Activated CD4-positive, alpha-beta memory T cell treated with anti-CD3 and anti-CD28 coated beads, Interleukin-2, amount 10 ng/mL, durations not matched to agents 7 days and 5 days (primary cell): Measurements from ENCODE around the gene MT1M. TPM values are rescaled to one million over a fixed set of nuclear protein-coding genes. Genes with fewer than 3 reads are reported as not detected.

Source experiments
- CTCF ChIA-PET: fragments of 350-600 bp; sonication (Branson Sonifier 250); formaldehyde crosslinking; loops from one replicate; lab custom pipeline; 2021; ENCODE audit warnings: antibody characterized with exemption, inconsistent platforms; lab: Charles Lee
- POLR2A ChIA-PET: fragments of 350-600 bp; sonication (Branson Sonifier 250); formaldehyde crosslinking; loops from one replicate; lab custom pipeline; 2021; ENCODE audit warnings: antibody characterized with exemption; lab: Charles Lee
- DNase-seq: peaks from one replicate; pipeline ENCODE4 v3.0.0-alpha.2; 2020
- H3K27ac Mint-ChIP-seq: one replicate; pipeline ENCODE4 v1.8.0; 2021; ENCODE audit warnings: mild to moderate bottlenecking, mixed read lengths
- H3K27me3 Mint-ChIP-seq: one replicate; pipeline ENCODE4 v1.8.0; 2021; ENCODE audit warnings: mixed read lengths
- H3K36me3 Mint-ChIP-seq: one replicate; pipeline ENCODE4 v1.8.0; 2021; ENCODE audit warnings: low read depth, mixed read lengths
- H3K4me1 Mint-ChIP-seq: one replicate; pipeline ENCODE4 v1.8.0; 2021; ENCODE audit warnings: mixed read lengths
- H3K4me3 Mint-ChIP-seq: one replicate; pipeline ENCODE4 v1.8.0; 2021; ENCODE audit warnings: mild to moderate bottlenecking, mixed read lengths
- H3K9me3 Mint-ChIP-seq: one replicate; pipeline ENCODE4 v1.8.0; 2021; ENCODE audit warnings: mixed read lengths
- total RNA-seq, 2 experiments: library from RNA; stranded (reverse); gene quantifications; one replicate each; pipeline ENCODE4 v1.2.3, GENCODE V29; 2021

MT1M gene
- total RNA-seq, 2 experiments from 2014 or later, result not detected

DNA sequence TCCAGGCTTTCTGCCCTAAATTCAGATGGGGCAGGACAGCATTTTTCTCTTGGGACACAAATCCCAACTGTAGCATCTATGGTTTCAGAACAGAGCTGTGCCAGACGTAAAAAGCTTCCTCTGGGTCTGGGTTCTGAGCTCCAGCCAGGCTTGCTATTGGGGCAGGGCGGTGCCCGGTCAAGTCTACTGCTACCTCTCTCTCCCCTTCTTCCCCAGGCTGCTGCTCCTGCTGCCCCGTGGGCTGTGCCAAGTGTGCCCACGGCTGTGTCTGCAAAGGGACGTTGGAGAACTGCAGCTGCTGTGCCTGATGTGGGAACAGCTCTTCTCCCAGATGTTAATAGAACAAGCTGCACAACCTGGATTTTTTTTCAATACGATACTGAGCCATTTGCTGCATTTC lies 1.1 kb downstream of the MT1M start:
- no peak for DNase-seq
- POLR2A ChIA-PET, result interaction anchor here (1.2 kb wide), 1 partner anchor 49 kb away, joined by 5 read pairs; the partner anchor contains the start of gene MT1X
- CTCF ChIA-PET, result interaction anchor here (1.0 kb wide), 1 partner anchor 10 kb away, joined by 3 read pairs; no protein-coding TSS in a partner anchor
- peaks cover 83% of the 10 kb centered on the region for H3K27me3 Mint-ChIP-seq
- no peaks in the 10 kb centered on the region for H3K9me3 Mint-ChIP-seq
- H3K4me1 Mint-ChIP-seq, result peaks cover 35% of the 10 kb centered on the region
- no peaks in the 10 kb centered on the region for H3K36me3 Mint-ChIP-seq
- H3K4me3 Mint-ChIP-seq, result no peak overlapping the region
- H3K27ac Mint-ChIP-seq, result no peak overlapping the region

DNA sequence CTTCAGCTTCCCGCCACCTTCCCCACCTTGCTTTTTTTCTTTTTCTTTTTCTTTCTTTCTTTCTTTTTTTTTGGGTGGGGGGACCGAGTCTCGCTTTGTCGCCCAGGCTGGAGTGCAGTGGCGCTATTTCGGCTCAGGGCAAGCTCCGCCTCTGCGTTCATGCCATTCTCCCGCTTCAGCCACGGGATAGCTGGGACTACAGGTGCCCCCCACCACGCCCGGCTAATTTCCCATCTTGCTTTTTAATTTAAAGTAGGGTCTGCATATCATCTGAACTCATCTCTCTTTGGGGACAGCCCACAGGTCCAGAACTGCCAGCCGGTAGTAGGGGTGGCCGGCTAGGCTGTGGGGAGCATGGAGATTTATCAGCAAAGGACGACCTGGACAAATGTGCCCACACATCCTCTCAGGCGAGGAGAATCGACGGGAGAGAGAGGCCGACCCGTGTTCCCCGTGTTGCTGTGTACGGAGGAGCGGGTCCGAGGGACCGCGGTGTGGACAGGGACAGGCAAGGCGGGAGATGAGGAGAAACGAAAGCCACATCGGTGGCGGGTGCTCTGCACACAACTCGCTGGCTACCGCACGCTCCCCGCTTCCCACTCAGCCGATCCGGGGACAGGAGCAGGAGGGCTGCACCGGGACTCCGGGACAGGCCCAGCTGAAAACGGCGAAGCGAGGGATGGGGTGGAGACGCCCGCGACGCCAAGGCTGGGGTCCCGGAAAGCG lies 2.4 kb downstream of the MT1M start:
- H3K27ac Mint-ChIP-seq, result no peak overlapping the region
- DNase-seq, result no peak
- peaks cover 91% of the 10 kb centered on the region for H3K27me3 Mint-ChIP-seq
- CTCF ChIA-PET, result interaction anchor here (1.1 kb wide), 1 partner anchor 10 kb away, joined by 3 read pairs; the partner anchor contains the start of gene MT1E
- H3K36me3 Mint-ChIP-seq, result no peaks in the 10 kb centered on the region
- POLR2A ChIA-PET, result interaction anchor here (1.2 kb wide), 1 partner anchor 10 kb away, joined by 6 read pairs; the partner anchor contains the start of gene MT1E
- no peaks in the 10 kb centered on the region for H3K9me3 Mint-ChIP-seq
- H3K4me1 Mint-ChIP-seq, result peaks cover 37% of the 10 kb centered on the region
- H3K4me3 Mint-ChIP-seq, result peak overlapping the region; percentile 34

DNA sequence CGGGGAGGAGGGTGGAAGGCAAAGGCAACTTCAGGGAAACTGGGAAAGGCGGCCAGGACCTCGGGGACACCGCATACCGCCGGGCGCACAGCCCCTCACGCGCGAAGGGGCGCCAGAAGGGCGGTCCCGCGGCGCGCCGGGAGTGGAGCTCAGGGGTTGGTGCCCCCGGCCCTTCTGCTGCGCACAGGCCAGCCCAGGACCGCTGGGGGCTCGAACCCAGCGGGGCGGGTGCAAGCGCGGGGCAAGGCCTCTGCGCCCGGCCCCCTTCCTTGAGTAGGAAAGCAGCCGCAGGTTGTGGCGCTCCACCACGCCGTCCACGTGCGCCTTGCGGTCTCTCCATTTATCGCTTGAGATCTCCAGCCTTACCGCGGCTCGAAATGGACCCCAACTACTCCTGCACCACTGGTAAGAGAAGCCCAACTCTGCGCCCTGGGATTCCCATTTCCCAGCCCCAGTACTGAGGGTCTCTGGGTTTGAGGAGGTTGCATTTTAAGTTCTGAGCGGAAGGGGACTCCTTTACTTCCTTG lies 3.0 kb downstream of the MT1M start:
- POLR2A ChIA-PET, result no interaction called here
- no peaks in the 10 kb centered on the region for H3K9me3 Mint-ChIP-seq
- H3K4me3 Mint-ChIP-seq, result no peak overlapping the region
- H3K27me3 Mint-ChIP-seq, result peaks cover 90% of the 10 kb centered on the region
- H3K36me3 Mint-ChIP-seq, result no peaks in the 10 kb centered on the region
- CTCF ChIA-PET, result interaction anchor here (1.1 kb wide), 1 partner anchor 10 kb away, joined by 3 read pairs; the partner anchor contains the start of gene MT1E
- H3K27ac Mint-ChIP-seq, result no peak overlapping the region
- no peak for DNase-seq
- H3K4me1 Mint-ChIP-seq, result peaks cover 37% of the 10 kb centered on the region

DNA sequence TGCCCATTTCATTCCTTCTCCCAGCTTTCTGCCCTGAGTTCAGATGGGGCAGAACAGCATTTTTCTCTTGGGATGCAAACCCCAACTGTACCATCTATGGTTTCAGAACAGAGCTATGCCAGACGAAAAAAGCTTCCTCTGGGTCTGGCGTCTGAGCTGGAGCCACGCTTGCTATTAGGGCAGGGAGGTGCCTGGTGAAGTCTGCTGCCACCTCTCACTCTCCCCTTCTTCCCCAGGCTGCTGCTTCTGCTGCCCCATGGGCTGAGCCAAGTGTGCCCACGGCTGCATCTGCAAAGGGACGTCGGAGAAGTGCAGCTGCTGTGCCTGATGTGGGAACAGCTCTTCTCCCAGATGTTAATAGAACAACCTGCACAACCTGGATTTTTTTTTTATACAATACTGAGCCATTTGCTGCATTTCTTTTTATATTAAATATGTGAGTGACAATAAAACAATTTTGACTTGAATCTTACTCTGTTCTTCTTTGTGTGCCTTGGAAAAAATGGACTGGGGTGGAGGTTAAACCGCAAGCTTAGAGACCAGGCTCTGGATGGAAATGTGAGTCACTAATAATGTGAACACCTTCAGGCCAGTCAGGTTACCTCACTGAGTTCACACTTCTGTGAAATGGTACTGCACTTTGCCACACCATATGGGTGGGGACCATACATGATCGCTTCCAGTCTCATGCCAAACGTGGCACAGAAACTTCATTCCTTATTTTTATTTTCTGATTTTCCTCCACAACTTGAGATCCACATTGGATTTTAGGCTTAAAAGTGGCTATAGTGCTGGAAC lies 4.4 kb downstream of the MT1M start:
- Mint-ChIP-seq H3K27ac (no peak overlapping the region), H3K4me3 (no peak overlapping the region), H3K4me1 (peaks cover 35% of the 10 kb centered on the region), H3K9me3 (no peaks in the 10 kb centered on the region), H3K27me3 (peaks cover 86% of the 10 kb centered on the region), H3K36me3 (no peaks in the 10 kb centered on the region)
- ChIA-PET CTCF (interaction anchor here (1.3 kb wide), 1 partner anchor 65 kb away, joined by 4 read pairs; no protein-coding TSS in a partner anchor), POLR2A (interaction anchor here (0.6 to 2.4 kb wide), 3 partner anchors 12 to 46 kb away, joined by 3 to 9 read pairs (median 3); partner anchors contain the start of genes MT1E and MT1X)
- DNase-seq, result no peak

DNA sequence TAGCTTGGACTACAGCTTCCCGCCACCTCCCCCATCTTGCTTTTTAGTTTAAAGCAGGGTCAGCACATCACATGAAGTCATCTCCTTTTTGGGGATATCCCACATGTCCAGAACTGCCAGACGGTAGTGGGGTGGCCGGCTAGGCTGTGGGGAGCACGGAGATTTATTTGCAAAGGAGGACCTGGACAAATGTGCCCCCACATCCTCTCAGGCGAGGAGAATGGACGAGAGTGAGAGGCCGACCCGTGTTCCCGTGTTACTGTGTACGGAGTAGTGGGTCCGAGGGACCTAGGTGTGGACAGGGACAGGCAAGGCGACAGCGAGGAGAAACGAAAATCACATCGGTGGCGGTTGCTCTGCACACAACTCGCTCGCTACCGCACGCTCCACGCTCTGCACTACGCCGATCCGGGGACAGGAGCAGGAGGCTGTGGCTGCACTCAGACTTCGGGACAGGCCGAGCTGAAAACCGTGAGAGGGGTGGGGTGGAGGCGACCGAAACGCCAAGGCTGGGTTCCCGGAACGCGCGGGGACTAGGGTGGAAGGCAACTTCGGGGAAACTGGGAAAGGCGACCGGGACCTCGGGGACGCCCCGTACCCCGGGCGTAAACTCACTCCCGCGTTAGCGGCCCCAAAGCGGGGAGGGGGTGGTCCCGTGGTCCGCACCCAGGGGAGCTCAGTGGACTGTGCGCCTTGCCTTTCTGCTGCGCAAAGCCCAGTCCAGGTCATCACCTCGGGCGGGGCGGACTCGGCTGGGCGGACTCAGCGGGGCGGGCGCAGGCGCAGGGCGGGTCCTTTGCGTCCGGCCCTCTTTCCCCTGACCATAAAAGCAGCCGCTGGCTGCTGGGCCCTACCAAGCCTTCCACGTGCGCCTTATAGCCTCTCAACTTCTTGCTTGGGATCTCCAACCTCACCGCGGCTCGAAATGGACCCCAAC lies 5.6 kb downstream of the MT1M start, which contains the start of gene MT1A:
MT1A (plus strand) TSS at position 853 of the 937 bp plus-strand sequence; CDS start at position 926, 73 bp downstream.
- CTCF ChIA-PET, result interaction anchor here (0.9 to 1.3 kb wide), 2 partner anchors 12 to 64 kb away, joined by 3 to 4 read pairs; partner anchors contain the start of gene MT1E
- H3K4me1 Mint-ChIP-seq, result peaks cover 37% of the 10 kb centered on the region
- POLR2A ChIA-PET, result interaction anchor here (0.6 to 2.4 kb wide), 2 partner anchors 11 to 13 kb away, joined by 3 to 9 read pairs; partner anchors contain the start of gene MT1E
- peaks cover 86% of the 10 kb centered on the region for H3K27me3 Mint-ChIP-seq
- no peak within 1 kb of the TSS for H3K27ac Mint-ChIP-seq
- H3K4me3 Mint-ChIP-seq, result peak within 1 kb of the TSS; percentile 50
- H3K9me3 Mint-ChIP-seq, result no peaks in the 10 kb centered on the region
- DNase-seq, result no peak
- no peaks in the 10 kb centered on the region for H3K36me3 Mint-ChIP-seq

DNA sequence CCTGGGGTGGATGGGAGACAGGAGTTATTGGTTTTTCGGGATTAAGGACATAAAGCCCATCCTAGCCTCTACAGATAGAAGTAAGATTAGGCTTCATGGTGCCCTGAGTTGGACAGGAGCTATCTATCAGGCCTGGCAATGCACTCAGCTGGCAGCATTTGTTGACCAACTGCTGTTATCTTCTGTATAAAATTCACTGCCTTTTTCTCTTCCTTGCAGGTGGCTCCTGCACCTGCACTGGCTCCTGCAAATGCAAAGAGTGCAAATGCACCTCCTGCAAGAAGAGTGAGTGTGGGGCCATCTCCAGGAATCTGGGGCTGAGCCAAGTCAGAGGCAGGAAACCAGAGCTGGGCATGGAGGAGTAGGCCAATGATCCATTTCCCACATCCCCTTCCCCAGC lies 6.6 kb downstream of the MT1M start:
- peaks cover 47% of the 10 kb centered on the region for H3K4me1 Mint-ChIP-seq

DNA sequence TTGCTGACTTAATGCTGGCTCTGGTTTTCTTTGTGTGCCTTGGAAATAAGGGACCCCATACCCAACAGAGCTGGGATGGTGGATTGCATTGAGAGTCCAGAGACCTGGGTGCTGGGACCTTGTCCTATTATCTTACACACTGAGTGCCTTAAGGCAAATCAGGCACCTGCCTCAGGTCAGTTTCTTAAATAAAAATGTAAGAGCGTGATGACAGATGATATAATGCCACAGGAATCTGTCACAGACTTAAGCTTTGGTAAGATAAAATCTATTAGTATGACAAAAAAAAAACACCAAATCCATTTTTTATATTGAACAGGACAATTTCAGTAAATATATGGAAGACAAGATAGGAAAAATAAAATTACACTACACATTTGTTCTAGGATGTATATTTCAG lies 7.6 kb downstream of the MT1M start:
- ChIA-PET CTCF (no interaction called here), POLR2A (interaction anchor here (0.5 to 1.2 kb wide), 2 partner anchors 292 to 1645 kb away, joined by 3 read pairs; partner anchors contain the start of gene HERPUD1)
- Mint-ChIP-seq H3K27me3 (peaks cover 76% of the 10 kb centered on the region), H3K4me3 (no peak overlapping the region), H3K27ac (no peak overlapping the region), H3K4me1 (peaks cover 45% of the 10 kb centered on the region), H3K9me3 (no peaks in the 10 kb centered on the region), H3K36me3 (no peaks in the 10 kb centered on the region)
- no peak for DNase-seq

More for the DNA sequence above, 6.6 kb downstream of the MT1M start:
- ChIA-PET POLR2A (no interaction called here), CTCF (no interaction called here)
- no peak overlapping the region for H3K27ac Mint-ChIP-seq
- DNase-seq, result no peak
- H3K4me3 Mint-ChIP-seq, result no peak overlapping the region
- H3K36me3 Mint-ChIP-seq, result no peaks in the 10 kb centered on the region
- no peaks in the 10 kb centered on the region for H3K9me3 Mint-ChIP-seq
- peaks cover 81% of the 10 kb centered on the region for H3K27me3 Mint-ChIP-seq

DNA sequence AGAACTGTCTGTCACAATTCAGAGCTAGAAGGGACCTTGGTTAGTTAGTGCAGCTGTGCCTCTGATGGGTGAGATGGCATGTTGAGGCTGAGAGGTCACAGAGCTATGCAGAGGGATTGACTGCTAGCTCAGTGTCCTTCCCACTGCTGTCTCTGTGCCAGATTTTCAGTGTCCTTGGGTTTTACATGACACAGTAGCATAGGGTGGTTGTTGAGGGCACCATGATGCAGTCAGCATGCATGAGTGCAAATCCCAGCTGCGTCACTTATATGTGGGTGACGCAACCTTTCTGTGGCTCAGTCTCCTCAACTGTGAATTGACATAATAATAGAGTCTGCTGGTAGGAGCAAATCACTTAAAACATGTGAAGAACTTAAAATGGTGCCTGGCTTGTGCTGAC lies 8.7 kb downstream of the MT1M start:
- Mint-ChIP-seq H3K27me3 (peaks cover 75% of the 10 kb centered on the region), H3K4me3 (no peak overlapping the region), H3K36me3 (no peaks in the 10 kb centered on the region), H3K27ac (no peak overlapping the region), H3K9me3 (no peaks in the 10 kb centered on the region), H3K4me1 (peaks cover 38% of the 10 kb centered on the region)
- POLR2A ChIA-PET, result interaction anchor here (0.9 to 1.2 kb wide), 2 partner anchors 20 to 290 kb away, joined by 3 read pairs; partner anchors contain the start of gene HERPUD1
- no peak for DNase-seq
- CTCF ChIA-PET, result interaction anchor here (4.0 kb wide), 1 partner anchor 61 kb away, joined by 32 read pairs; no protein-coding TSS in a partner anchor

DNA sequence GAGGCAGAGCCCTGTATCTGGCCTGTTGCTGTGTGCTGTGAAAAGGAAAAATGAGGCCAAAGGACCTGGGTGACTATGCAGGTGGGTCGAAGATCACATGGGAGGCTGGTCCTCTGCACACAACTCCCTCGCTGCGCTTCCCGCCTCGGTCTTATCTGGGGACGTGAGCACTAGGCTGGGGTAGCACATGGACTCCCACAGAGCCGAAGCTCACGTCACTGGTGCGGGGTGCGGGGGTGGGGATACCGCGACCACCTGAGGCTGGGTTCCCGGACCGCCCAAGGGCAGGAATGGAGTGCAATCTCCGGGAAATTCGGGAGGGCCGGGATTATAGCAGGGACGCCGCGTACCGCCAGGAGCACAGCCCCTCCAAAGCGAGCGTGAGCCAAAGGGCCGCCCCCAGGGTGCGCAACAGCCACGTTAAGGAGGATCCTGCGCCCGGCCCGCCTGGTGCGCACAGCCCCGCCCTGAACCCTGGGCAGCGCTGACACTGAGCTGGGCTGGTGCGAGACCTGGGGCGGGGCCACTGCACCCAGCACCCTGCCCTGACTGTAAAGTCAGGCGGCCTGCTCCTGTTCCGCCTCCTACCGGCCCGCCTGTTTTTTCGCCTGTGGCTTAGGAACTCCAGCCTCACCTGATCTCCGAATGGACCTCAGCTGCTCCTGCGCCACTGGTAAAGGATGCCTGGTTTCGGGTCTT lies 10.8 kb downstream of the MT1M start:
- Mint-ChIP-seq H3K4me3 (peak overlapping the region; percentile 58), H3K9me3 (no peaks in the 10 kb centered on the region), H3K36me3 (no peaks in the 10 kb centered on the region), H3K27ac (no peak overlapping the region), H3K4me1 (peaks cover 24% of the 10 kb centered on the region), H3K27me3 (peaks cover 68% of the 10 kb centered on the region)
- POLR2A ChIA-PET, result interaction anchor here (0.7 to 1.9 kb wide), 8 partner anchors 9 to 40 kb away, joined by 3 to 12 read pairs (median 4); partner anchors contain the start of genes MT1E, MT1F, MT1X and MT2A
- CTCF ChIA-PET, result interaction anchor here (0.5 to 4.0 kb wide), 25 partner anchors 10 to 172 kb away, joined by 3 to 32 read pairs (median 4); partner anchors contain the start of genes MT1E, MT1F, MT1X and MT2A
- peak; percentile 85 for DNase-seq

DNA sequence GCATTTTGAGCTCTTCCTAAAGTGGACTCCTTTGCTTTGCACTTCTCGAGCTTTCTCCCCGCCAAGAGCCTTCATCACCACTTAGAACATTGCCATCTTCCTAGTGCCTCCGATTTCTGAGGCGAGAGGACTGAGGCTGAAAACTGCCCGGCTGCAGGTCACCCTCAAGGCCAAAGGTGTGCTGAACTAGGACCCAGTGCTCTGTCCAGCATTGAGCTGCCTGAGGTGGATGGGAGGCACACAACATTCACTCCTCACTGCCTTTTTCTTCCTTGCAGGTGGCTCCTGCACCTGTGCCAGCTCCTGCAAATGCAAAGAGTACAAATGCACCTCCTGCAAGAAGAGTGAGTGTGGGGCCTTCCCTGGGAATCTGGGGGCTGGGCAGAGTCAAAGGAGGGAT lies 11.4 kb downstream of the MT1M start:
- no peak overlapping the region for H3K27ac Mint-ChIP-seq

DNA sequence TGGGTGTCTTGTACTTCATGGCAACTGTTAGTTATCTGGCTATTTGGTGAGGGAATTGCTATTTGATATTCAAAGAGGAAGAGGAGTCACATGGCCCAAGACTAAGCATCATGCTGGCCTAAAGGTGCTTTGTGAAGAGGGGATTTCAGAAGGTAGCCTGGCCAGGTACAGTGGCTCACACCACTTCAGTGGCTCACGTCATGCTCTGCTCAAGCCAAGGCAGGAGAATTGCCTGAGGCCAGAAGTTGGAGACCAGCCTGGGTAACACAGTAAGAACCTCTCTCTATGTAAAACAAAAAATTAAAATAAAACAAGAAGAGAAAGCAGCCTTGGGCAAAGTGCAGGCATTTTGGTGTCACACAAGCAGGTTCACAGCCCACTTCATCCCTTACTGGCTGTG lies 12.9 kb downstream of the MT1M start:
- POLR2A ChIA-PET, result no interaction called here
- peaks cover 68% of the 10 kb centered on the region for H3K27me3 Mint-ChIP-seq
- H3K4me1 Mint-ChIP-seq, result peaks cover 22% of the 10 kb centered on the region

More for the DNA sequence above, 11.4 kb downstream of the MT1M start:
- Mint-ChIP-seq H3K4me3 (peak overlapping the region; percentile 58), H3K9me3 (no peaks in the 10 kb centered on the region), H3K4me1 (peaks cover 22% of the 10 kb centered on the region), H3K36me3 (no peaks in the 10 kb centered on the region), H3K27me3 (peaks cover 70% of the 10 kb centered on the region)
- ChIA-PET POLR2A (interaction anchor here (0.7 to 1.9 kb wide), 7 partner anchors 9 to 39 kb away, joined by 3 to 12 read pairs (median 4); partner anchors contain the start of genes MT1E, MT1F, MT1X and MT2A), CTCF (interaction anchor here (0.5 to 4.0 kb wide), 24 partner anchors 10 to 171 kb away, joined by 3 to 32 read pairs (median 4); partner anchors contain the start of genes MT1E, MT1F, MT1X and MT2A)
- no peak for DNase-seq

More for the DNA sequence above, 12.9 kb downstream of the MT1M start:
- H3K4me3 Mint-ChIP-seq, result no peak overlapping the region
- no peaks in the 10 kb centered on the region for H3K36me3 Mint-ChIP-seq
- CTCF ChIA-PET, result no interaction called here
- H3K27ac Mint-ChIP-seq, result no peak overlapping the region
- DNase-seq, result no peak
- H3K9me3 Mint-ChIP-seq, result no peaks in the 10 kb centered on the region
